H9 (cell line): Measurements from ENCODE around the gene FAM222B. TPM values are rescaled to one million over a fixed set of nuclear protein-coding genes. Genes with fewer than 3 reads are reported as not detected.

ENCODE experiments used
- DNase-seq: peaks from one replicate; pipeline ENCODE4 v3.0.0-alpha.2; 2017
- H2AFZ ChIP-seq: one replicate; pipeline ENCODE4 v1.6.1; 2013; ENCODE audit warnings: mild to moderate bottlenecking, low read length, control low read depth, moderate library complexity
- H2AK5ac ChIP-seq: 2 replicates; pipeline ENCODE4 v1.6.1; 2013; ENCODE audit warnings: low read length, control low read depth, mixed read lengths; ENCODE audit not compliant: insufficient read length
- H2BK120ac ChIP-seq: one replicate; pipeline ENCODE4 v1.6.1; 2013; ENCODE audit warnings: low read depth, mild to moderate bottlenecking, low read length, control low read depth, inconsistent platforms; ENCODE audit not compliant: poor library complexity, severe bottlenecking
- H2BK12ac ChIP-seq: 2 replicates; pipeline ENCODE4 v1.6.1; 2013; ENCODE audit warnings: low read length, control low read depth, mixed read lengths, low read depth; ENCODE audit not compliant: insufficient read length
- H2BK15ac ChIP-seq: 2 replicates; pipeline ENCODE4 v1.6.1; 2013; ENCODE audit warnings: low read depth, low read length, control low read depth
- H2BK20ac ChIP-seq: one replicate; pipeline ENCODE4 v1.6.1; 2013; ENCODE audit warnings: low read depth, mild to moderate bottlenecking, low read length, control low read depth, inconsistent platforms; ENCODE audit not compliant: poor library complexity, severe bottlenecking
- H2BK5ac ChIP-seq: 2 replicates; pipeline ENCODE4 v1.6.1; 2013; ENCODE audit warnings: low read length, control low read depth, mixed read lengths; ENCODE audit not compliant: insufficient read length
- H3K14ac ChIP-seq: 2 replicates; pipeline ENCODE4 v1.6.1; 2013; ENCODE audit warnings: low read length, control low read depth; ENCODE audit not compliant: insufficient read depth
- H3K18ac ChIP-seq: 2 replicates; pipeline ENCODE4 v1.6.1; 2013; ENCODE audit warnings: low read depth, mild to moderate bottlenecking, mixed read lengths, low read length, control low read depth; ENCODE audit not compliant: insufficient read length
- H3K23ac ChIP-seq: 2 replicates; pipeline ENCODE4 v1.6.1; 2013; ENCODE audit warnings: low read length, control low read depth, mixed read lengths, low read depth; ENCODE audit not compliant: insufficient read length
- H3K23me2 ChIP-seq: 2 replicates; pipeline ENCODE4 v1.6.1; 2013; ENCODE audit warnings: low read depth, mild to moderate bottlenecking, mixed read lengths, low read length, control low read depth; ENCODE audit not compliant: insufficient read length, poor library complexity, severe bottlenecking
- H3K27ac ChIP-seq: 2 replicates; pipeline ENCODE4 v1.5.1; 2013; ENCODE audit warnings: low read length, control low read depth, mixed read lengths, low read depth; ENCODE audit not compliant: insufficient read length
- H3K27me3 ChIP-seq: 2 replicates; pipeline ENCODE4 v1.6.1; 2013; ENCODE audit warnings: low read length, control low read depth, inconsistent platforms; ENCODE audit not compliant: insufficient read depth
- H3K4ac ChIP-seq: 2 replicates; pipeline ENCODE4 v1.6.1; 2013; ENCODE audit warnings: low read depth, mild to moderate bottlenecking, control low read depth, inconsistent platforms, low read length, moderate library complexity
- H3K4me1 ChIP-seq: 2 replicates; pipeline ENCODE4 v1.6.1; 2013; ENCODE audit warnings: low read length, control low read depth, inconsistent platforms; ENCODE audit not compliant: insufficient read depth
- H3K4me2 ChIP-seq: 2 replicates; pipeline ENCODE4 v1.6.1; 2013; ENCODE audit warnings: low read length, control low read depth, mixed read lengths; ENCODE audit not compliant: insufficient read length, insufficient read depth
- H3K56ac ChIP-seq: 2 replicates; pipeline ENCODE4 v1.6.1; 2013; ENCODE audit warnings: low read depth, mild to moderate bottlenecking, mixed read lengths, low read length, control low read depth; ENCODE audit not compliant: insufficient read length
- H3K79me1 ChIP-seq: 2 replicates; pipeline ENCODE4 v1.6.1; 2013; ENCODE audit warnings: low read depth, mild to moderate bottlenecking, moderate library complexity, low read length, control low read depth, inconsistent platforms; ENCODE audit not compliant: insufficient read depth, poor library complexity, severe bottlenecking
- H3K79me2 ChIP-seq: 2 replicates; pipeline ENCODE4 v1.6.1; 2013; ENCODE audit warnings: low read length, control low read depth, inconsistent platforms; ENCODE audit not compliant: insufficient read depth
- H3K9ac ChIP-seq: 2 replicates; pipeline ENCODE4 v1.6.1; 2013; ENCODE audit warnings: low read length, control low read depth, mixed read lengths; ENCODE audit not compliant: insufficient read length; ENCODE audit errors: extremely low read depth
- H3K9me3 ChIP-seq: one replicate; pipeline ENCODE4 v1.6.1; 2013; ENCODE audit warnings: low read depth, low read length, inconsistent platforms; ENCODE audit not compliant: control insufficient read depth
- H3T11ph ChIP-seq: one replicate; pipeline ENCODE4 v1.6.1; 2013; ENCODE audit warnings: mild to moderate bottlenecking, low read length, control low read depth, inconsistent platforms
- H4K20me1 ChIP-seq: one replicate; pipeline ENCODE4 v1.6.1; 2013; ENCODE audit not compliant: control insufficient read depth, insufficient read length, insufficient read depth
- H4K5ac ChIP-seq: 2 replicates; pipeline ENCODE4 v1.6.1; 2013; ENCODE audit warnings: low read depth, mild to moderate bottlenecking, mixed read lengths, low read length, control low read depth; ENCODE audit not compliant: insufficient read length
- H4K8ac ChIP-seq: replicated peaks from 2 replicates; pipeline ENCODE4 v1.6.1; 2013; ENCODE audit warnings: low read length, control low read depth, mixed read lengths, low read depth; ENCODE audit not compliant: insufficient read length
- H4K91ac ChIP-seq: 2 replicates; pipeline ENCODE4 v1.6.1; 2013; ENCODE audit warnings: low read depth, mild to moderate bottlenecking, moderate library complexity, mixed read lengths, low read length, control low read depth; ENCODE audit not compliant: insufficient read length
- H3K27ac Mint-ChIP-seq, 3 experiments: 2 replicates in 2 of 3; 3 replicates in 1 of 3; pipeline ENCODE4 v1.8.0; 2020 to 2021; ENCODE audit warnings: mixed read lengths in 3 of 3, mild to moderate bottlenecking in 1 of 3, moderate library complexity in 1 of 3
- H3K27me3 Mint-ChIP-seq: 2 replicates; pipeline ENCODE4 v1.8.0; 2021; ENCODE audit warnings: low read depth, mild to moderate bottlenecking, moderate library complexity, mixed read lengths
- H3K36me3 Mint-ChIP-seq, 3 experiments: 2 replicates in 2 of 3; 3 replicates in 1 of 3; pipeline ENCODE4 v1.8.0; 2020 to 2021; ENCODE audit warnings: low read depth in 3 of 3, mixed read lengths in 3 of 3; ENCODE audit not compliant: insufficient read depth in 1 of 3
- H3K4me1 Mint-ChIP-seq, 2 experiments: 2 replicates each; pipeline ENCODE4 v1.8.0; 2020; ENCODE audit warnings: mixed read lengths in 2 of 2
- H3K4me3 Mint-ChIP-seq, 2 experiments: 2 replicates in 1 of 2; 3 replicates in 1 of 2; pipeline ENCODE4 v1.8.0; 2020 to 2021; ENCODE audit warnings: mild to moderate bottlenecking in 2 of 2, mixed read lengths in 2 of 2, moderate library complexity in 1 of 2
- H3K9me3 Mint-ChIP-seq, 2 experiments: 2 replicates in 1 of 2; 3 replicates in 1 of 2; pipeline ENCODE4 v1.8.0; 2020; ENCODE audit warnings: mild to moderate bottlenecking in 2 of 2, mixed read lengths in 2 of 2, moderate library complexity in 1 of 2
- CTCF ChIP-seq: fragments of 200-600 bp; sonication (generic); conservative IDR thresholded peaks from 3 replicates; pipeline ENCODE4 v1.8.0; 2021; ENCODE audit warnings: antibody characterized with exemption, mild to moderate bottlenecking
- WGBS: extraction: QIAGEN DNeasy Blood & Tissue Kit; methylation state at CpG from one replicate; pipeline ENCODE4 v1.1.7; 2013; ENCODE audit warnings: missing lambda C conversion rate, low lambda C conversion rate, mixed read lengths; ENCODE audit not compliant: insufficient read length; ENCODE audit errors: extremely low coverage; 5-methylcytosine and 5-hydroxymethylcytosine counted together
- total RNA-seq: library from RNA; stranded (reverse); gene quantifications from 2 replicates; pipeline ENCODE4 v1.2.1, GENCODE V29; 2021

Gene FAM222B
- total RNA-seq, 1 experiment from 2014 or later = 76.1 TPM

DNA sequence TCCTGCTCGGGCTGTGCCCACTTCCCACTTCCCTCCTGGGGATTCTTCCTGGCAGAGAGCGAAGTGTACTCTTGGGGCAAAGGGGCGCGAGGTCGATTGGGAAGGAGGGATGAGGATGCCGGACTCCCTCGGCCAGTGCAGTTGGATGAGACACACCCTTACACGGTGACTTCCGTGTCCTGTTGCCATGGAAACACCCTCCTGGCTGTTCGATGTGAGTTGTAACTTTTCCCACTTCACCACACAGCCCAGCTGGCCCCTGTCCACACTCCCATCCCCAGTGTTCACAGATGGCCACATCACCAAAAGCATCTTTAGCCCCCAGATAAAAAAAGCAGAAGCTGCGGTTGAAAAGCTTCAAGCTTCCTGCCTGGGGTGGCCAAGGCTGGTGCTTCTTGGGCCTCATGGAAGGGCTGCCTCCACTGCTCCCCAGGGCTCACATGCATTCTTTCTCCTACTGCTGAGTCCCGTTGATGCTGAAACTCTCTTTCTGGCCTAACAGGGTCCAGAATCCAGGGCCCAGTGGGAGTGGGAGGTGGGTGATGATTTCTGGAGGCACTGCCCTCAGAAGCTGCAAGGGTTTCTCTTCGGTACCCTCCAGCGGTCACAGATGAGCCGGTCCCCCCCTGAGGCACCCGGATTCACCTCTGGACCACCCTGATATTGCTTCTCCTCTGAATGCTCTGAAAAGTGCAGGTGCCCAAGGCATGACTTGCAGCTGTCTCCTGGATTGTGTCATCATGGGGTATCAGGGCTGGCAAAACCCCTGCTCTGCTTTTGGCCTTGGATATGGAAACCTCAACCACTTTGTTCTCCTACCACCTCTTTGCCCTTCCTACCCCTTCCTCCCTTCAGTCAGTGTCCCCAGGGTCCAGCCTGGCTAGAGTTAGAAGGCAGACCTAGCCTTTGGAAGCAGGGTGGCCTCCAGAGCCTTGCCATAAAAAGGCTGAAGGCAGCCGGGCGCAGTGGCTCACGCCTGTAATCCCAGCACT, 100.9 kb downstream of the FAM222B start:
- no peak overlapping the region for H3T11ph ChIP-seq
- H2BK12ac ChIP-seq = no peak overlapping the region
- H3K4me2 ChIP-seq = no peak overlapping the region
- no peak overlapping the region for H2BK5ac ChIP-seq
- no peak overlapping the region for H4K5ac ChIP-seq
- no peak overlapping the region for H3K56ac ChIP-seq
- no peaks in the 10 kb centered on the region for H4K20me1 ChIP-seq
- H3K18ac ChIP-seq = no peak overlapping the region
- Mint-ChIP-seq H3K27me3 (no peaks in the 10 kb centered on the region; the same call in 1 of the 2 replicates), H3K9me3 (no peaks in the 10 kb centered on the region), H3K4me3 (peak overlapping the region in 1 of 2 experiments; percentile 29; a peak in 1 of 5 replicates), H3K4me1 (peaks cover 9 to 15% of the 10 kb centered on the region in 2 experiments), H3K36me3 (peaks cover 16 to 49% (median 33%) of the 10 kb centered on the region in 3 experiments; a peak in 6 of 7 replicates), H3K27ac (peak overlapping the region in 1 of 3 experiments; percentile 64; a peak in 1 of 7 replicates)
- H2AFZ ChIP-seq = no peak overlapping the region
- no peak overlapping the region for H2AK5ac ChIP-seq
- TF ChIP-seq CTCF = no peak
- H3K9ac ChIP-seq = no peak overlapping the region
- H4K91ac ChIP-seq = no peak overlapping the region
- H3K9me3 ChIP-seq = no peaks in the 10 kb centered on the region
- no peak overlapping the region for H4K8ac ChIP-seq
- peaks cover 5% of the 10 kb centered on the region; the same call in 1 of the 2 replicates for H3K4me1 ChIP-seq
- no peak overlapping the region for H2BK120ac ChIP-seq
- no peaks in the 10 kb centered on the region for H3K27me3 ChIP-seq
- no peak overlapping the region for H3K4ac ChIP-seq
- DNase-seq = no peak
- H3K14ac ChIP-seq = no peak overlapping the region
- H3K79me2 ChIP-seq = peaks cover 16% of the 10 kb centered on the region; the same call in 1 of the 2 replicates
- H3K27ac ChIP-seq = no peak overlapping the region
- no CpG with 5 or more reads among the region's 19 CpGs for WGBS
- no peak overlapping the region for H2BK20ac ChIP-seq
- H3K79me1 ChIP-seq = no peaks in the 10 kb centered on the region
- H2BK15ac ChIP-seq = no peak overlapping the region
- peaks cover 15% of the 10 kb centered on the region for H3K23me2 ChIP-seq
- no peak overlapping the region for H3K23ac ChIP-seq
